NCI-H2171 (cell line): Measurements from ENCODE around the gene MON2.

ENCODE experiments used
- DNase-seq: peaks from one replicate; lab custom pipeline; 2025; lab: John Stamatoyannopoulos, UW

MON2 gene

GRCh38 chr12:62613081-62613480, 146.5 kb downstream of the MON2 start:
- DNase-seq: no peak

GRCh38 chr12:62618319-62618718, 151.7 kb downstream of the MON2 start:
- DNase-seq: no peak

GRCh38 chr12:62618930-62619329, 152.3 kb downstream of the MON2 start:
- no peak for DNase-seq

GRCh38 chr12:62621101-62621638, 154.5 kb downstream of the MON2 start:
- no peak for DNase-seq

- no peak for DNase-seq
These were observed 155.6 kb downstream of the MON2 start for GRCh38 chr12:62622177-62622576.

- no peak for DNase-seq
These were observed 158.6 kb downstream of the MON2 start for GRCh38 chr12:62625228-62625627.

- DNase-seq: no peak
These were observed 160.6 kb downstream of the MON2 start for GRCh38 chr12:62627181-62627580.

- no peak for DNase-seq
These were observed 162.8 kb downstream of the MON2 start for GRCh38 chr12:62629413-62629812.

GRCh38 chr12:62629971-62630739, 163.5 kb downstream of the MON2 start:
- no peak for DNase-seq

- no peak for DNase-seq
These were observed 165.1 kb downstream of the MON2 start for GRCh38 chr12:62631471-62632410.

GRCh38 chr12:62632411-62632918, 165.8 kb downstream of the MON2 start:
- no peak for DNase-seq

- DNase-seq: no peak
These were observed 169.0 kb downstream of the MON2 start for GRCh38 chr12:62635649-62636048.

- DNase-seq: no peak
These were observed 171.1 kb downstream of the MON2 start for GRCh38 chr12:62637679-62638078.

GRCh38 chr12:62640910-62641448, 174.4 kb downstream of the MON2 start:
- DNase-seq: no peak

GRCh38 chr12:62642486-62642885, 175.9 kb downstream of the MON2 start:
- DNase-seq: no peak

- DNase-seq: no peak
These were observed 176.9 kb downstream of the MON2 start for GRCh38 chr12:62643486-62643885.

- no peak for DNase-seq
These were observed 179.9 kb downstream of the MON2 start for GRCh38 chr12:62646566-62646965.

- no peak for DNase-seq
These were observed 181.0 kb downstream of the MON2 start for GRCh38 chr12:62647586-62647985.

- DNase-seq: no peak
These were observed 182.9 kb downstream of the MON2 start for GRCh38 chr12:62649412-62650138.
